ENCODE results near the gene BAIAP2L1. TPM values are rescaled to one million over a fixed set of nuclear protein-coding genes. Genes with fewer than 3 reads are reported as not detected.
A peak's percentile ranks its signal among the peaks of the same experiment; 100 is the strongest.

BAIAP2L1 gene
- total RNA-seq, 4 donors from 2014 or later: 39.8 to 59.8 (median 53.3) TPM

GRCh38 chr7:98297626-98298286, 103.1 kb downstream of the BAIAP2L1 start:
- H3K27me3 ChIP-seq: no peaks in the 10 kb centered on the region
- intact Hi-C loops (cut with DNase I; ENCODE audit: low total_unique reads): no loop called here
- H3K4me1 ChIP-seq: peaks cover 0 to 5% (median 0%) of the 10 kb centered on the region in 4 donors
- in situ Hi-C loops (cut with MboI; ENCODE audit: low pct_ligation_motif_present in 1 of 4, low pct_unique_long_range_greater_than_20kb in 1 of 4, low sequenced_read_pairs in 3 of 4): loop anchor here in 3 of 4 donors (10.0 to 25.0 kb wide), 2 partner anchors 107 to 115 kb away; partner anchors contain the start of gene BAIAP2L1 (in 3 of the 3)
- H3K9me3 ChIP-seq: no peaks in the 10 kb centered on the region
- no peak overlapping the region for H3K27ac ChIP-seq
- no peak overlapping the region for H3K4me3 ChIP-seq
- H3K36me3 ChIP-seq: peaks cover 0 to 18% (median 3%) of the 10 kb centered on the region in 4 donors
- TF ChIP-seq POLR2A (IDR thresholded peaks at IDR 0.05) (no peak), CTCF (IDR thresholded peaks at IDR 0.05) (no peak), EP300 (IDR thresholded peaks at IDR 0.05; ENCODE audit: low read depth) (no peak), POLR2AphosphoS5 (IDR thresholded peaks at IDR 0.05) (no peak)
- peak; percentile 7 for DNase-seq
- 78 to 81% methylated on average over 8 to 21 of the region's 21 CpGs for WGBS, 2 donors (ENCODE audit: low coverage in 1 of 2)

DNA sequence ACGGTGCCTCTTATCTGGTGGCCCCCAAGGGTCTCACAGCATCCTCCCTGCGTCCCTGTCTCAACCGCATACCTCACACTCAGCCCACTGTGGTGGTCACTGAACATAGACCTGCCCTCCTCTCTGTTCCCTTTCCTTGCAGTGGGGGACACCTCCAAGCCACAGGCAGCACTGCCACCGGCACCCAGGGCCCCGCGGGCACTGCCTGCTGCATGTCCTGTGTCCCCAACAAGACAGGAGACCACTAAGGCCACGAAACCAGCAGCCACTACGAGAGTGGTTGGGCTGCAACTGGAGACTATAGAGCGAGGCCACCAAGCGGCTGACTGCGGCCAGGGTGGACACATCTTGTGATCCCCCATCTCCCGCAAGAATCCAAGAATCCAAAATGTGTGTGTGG, 104.1 kb downstream of the BAIAP2L1 start:
- TF ChIP-seq POLR2AphosphoS5 (IDR thresholded peaks at IDR 0.05): no peak
- no peak for TF ChIP-seq POLR2A (IDR thresholded peaks at IDR 0.05)
- TF ChIP-seq EP300 (IDR thresholded peaks at IDR 0.05; ENCODE audit: low read depth): no peak
- no peak for TF ChIP-seq CTCF (IDR thresholded peaks at IDR 0.05)
- Histone ChIP-seq H3K4me1 (peaks cover 0 to 5% (median 0%) of the 10 kb centered on the region in 4 donors), H3K27me3 (no peaks in the 10 kb centered on the region), H3K27ac (no peak overlapping the region), H3K36me3 (peaks cover 0 to 28% (median 7%) of the 10 kb centered on the region in 4 donors), H3K9me3 (no peaks in the 10 kb centered on the region), H3K4me3 (no peak overlapping the region)
- in situ Hi-C loops (cut with MboI; ENCODE audit: low pct_ligation_motif_present in 1 of 4, low pct_unique_long_range_greater_than_20kb in 1 of 4, low sequenced_read_pairs in 3 of 4): loop anchor here in 3 of 4 donors (10.0 to 25.0 kb wide), 2 partner anchors 108 to 115 kb away; partner anchors contain the start of gene BAIAP2L1 (in 3 of the 3)
- peak; percentile 5 for DNase-seq
- WGBS, 2 donors (ENCODE audit: low coverage in 1 of 2): 78% methylated on average over 12 of the region's 12 CpGs; no CpG with 5 or more reads in 1 of the 2 donors
- intact Hi-C loops (cut with DNase I; ENCODE audit: low total_unique reads): no loop called here

DNA sequence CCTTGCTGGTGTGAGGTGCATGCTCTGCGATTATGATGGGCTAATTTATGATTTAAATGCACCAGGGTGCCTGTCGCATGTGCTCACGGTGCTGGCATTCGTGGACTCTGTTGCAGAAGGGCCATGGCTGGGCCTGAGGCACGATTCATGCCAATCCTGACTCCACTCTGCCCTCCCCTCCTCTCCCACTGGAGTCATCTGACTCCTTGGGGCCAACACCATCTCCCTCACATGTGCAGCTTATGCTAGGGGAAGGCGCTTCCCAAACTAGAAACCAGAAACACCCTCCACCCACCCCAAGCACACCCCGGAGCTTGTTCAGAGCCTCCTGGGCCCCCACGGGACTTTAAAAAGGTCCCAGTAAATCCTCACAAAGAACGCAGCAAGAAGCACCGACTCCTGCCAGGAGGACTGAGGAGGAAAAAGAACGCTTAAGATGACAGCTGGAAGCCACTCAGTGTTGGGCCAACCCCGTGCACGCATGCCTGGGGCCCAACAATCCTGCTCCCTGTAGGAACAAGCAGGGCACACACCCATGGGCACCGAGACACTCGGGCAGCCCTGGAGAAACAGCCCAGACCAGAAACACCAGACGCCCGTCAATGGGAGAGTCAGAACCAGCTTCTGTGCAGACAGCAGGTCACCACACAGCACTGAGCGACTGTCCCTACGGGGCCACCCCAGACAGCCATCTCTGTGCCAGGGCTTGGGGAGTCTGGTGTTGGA, 105.3 kb downstream of the BAIAP2L1 start:
- H3K27me3 ChIP-seq: no peaks in the 10 kb centered on the region
- DNase-seq: no peak
- WGBS, 2 donors (ENCODE audit: low coverage in 1 of 2): 84% methylated on average over 19 of the region's 19 CpGs; no CpG with 5 or more reads in 1 of the 2 donors
- intact Hi-C loops (cut with DNase I; ENCODE audit: low total_unique reads) (no loop called here), in situ Hi-C loops (cut with MboI; ENCODE audit: low pct_ligation_motif_present in 1 of 4, low pct_unique_long_range_greater_than_20kb in 1 of 4, low sequenced_read_pairs in 3 of 4) (loop anchor here in 3 of 4 donors (10.0 to 25.0 kb wide), 2 partner anchors 109 to 117 kb away; partner anchors contain the start of gene BAIAP2L1 (in 3 of the 3))
- H3K36me3 ChIP-seq: peaks cover 0 to 28% (median 10%) of the 10 kb centered on the region in 4 donors
- H3K27ac ChIP-seq: no peak overlapping the region
- peaks cover 0 to 5% (median 0%) of the 10 kb centered on the region in 4 donors for H3K4me1 ChIP-seq
- H3K4me3 ChIP-seq: no peak overlapping the region
- TF ChIP-seq CTCF (IDR thresholded peaks at IDR 0.05) (no peak), EP300 (IDR thresholded peaks at IDR 0.05; ENCODE audit: low read depth) (no peak), POLR2AphosphoS5 (IDR thresholded peaks at IDR 0.05) (no peak), POLR2A (IDR thresholded peaks at IDR 0.05) (no peak)
- H3K9me3 ChIP-seq: no peaks in the 10 kb centered on the region

Measured in transverse colon (tissue), 4 donors.